HepG2 (cell line): ENCODE data around the gene IFT80. TPM values are rescaled to one million over a fixed set of nuclear protein-coding genes. Genes with fewer than 3 reads are reported as not detected.

Experiments used
- AHR ChIP-seq: IDR thresholded peaks from 2 replicates; pipeline ENCODE4 v1.6.1; 2018; ENCODE audit warnings: missing genetic modification reagents, missing compliant biosample characterization
- CBFB ChIP-seq: sonication (generic); formaldehyde crosslinking; IDR thresholded peaks from 2 replicates; pipeline ENCODE4 v1.4.0; 2020; ENCODE audit warnings: missing genetic modification reagents
- FLYWCH1 ChIP-seq: sonication (generic); formaldehyde crosslinking; IDR thresholded peaks from 2 replicates; pipeline ENCODE4 v1.8.1; 2023; ENCODE audit warnings: mild to moderate bottlenecking, missing genetic modification reagents
- FOXO1 ChIP-seq: sonication (generic); formaldehyde crosslinking; IDR thresholded peaks from 2 replicates; pipeline ENCODE4 v1.4.0; 2020; ENCODE audit warnings: missing genetic modification reagents
- MAZ ChIP-seq, 2 experiments: sonication (generic) in 1 of 2; formaldehyde crosslinking in 1 of 2; IDR thresholded peaks; 2 replicates each; pipeline versions ENCODE4 v1.5.0 to v1.6.1; 2012 to 2020; ENCODE audit warnings: low read depth in 2 of 2, mild to moderate bottlenecking in 2 of 2, borderline replicate concordance in 1 of 2, improper control_type of control experiment in 1 of 2, low read length in 1 of 2, missing genetic modification reagents in 1 of 2, moderate library complexity in 1 of 2
- MBD4 ChIP-seq: IDR thresholded peaks from 2 replicates; pipeline ENCODE4 v1.6.1; 2012; ENCODE audit warnings: low read length, inconsistent platforms, borderline replicate concordance
- MLLT10 ChIP-seq: sonication (generic); formaldehyde crosslinking; IDR thresholded peaks from 2 replicates; pipeline ENCODE4 v1.4.0; 2020; ENCODE audit warnings: missing genetic modification reagents
- NRL ChIP-seq: sonication (generic); formaldehyde crosslinking; IDR thresholded peaks from 2 replicates; pipeline ENCODE4 v1.5.0; 2020; ENCODE audit warnings: missing genetic modification reagents, mild to moderate bottlenecking, moderate library complexity, borderline replicate concordance
- PTBP1 ChIP-seq: fragments of 200-400 bp; formaldehyde crosslinking; IDR thresholded peaks from 2 replicates; pipeline ENCODE4 v1.6.1; 2018; ENCODE audit warnings: low read length, low read depth; ENCODE audit not compliant: poor library complexity, severe bottlenecking
- RELA ChIP-seq: sonication (generic); formaldehyde crosslinking; IDR thresholded peaks from 2 replicates; pipeline ENCODE4 v1.4.0; 2020; ENCODE audit warnings: missing genetic modification reagents
- SP2 ChIP-seq: sonication (generic); formaldehyde crosslinking; IDR thresholded peaks from 2 replicates; pipeline ENCODE4 v1.5.1; 2020; ENCODE audit warnings: mild to moderate bottlenecking, missing genetic modification reagents
- TBX2 ChIP-seq: sonication (generic); formaldehyde crosslinking; IDR thresholded peaks from 2 replicates; pipeline ENCODE4 v1.5.0; 2020; ENCODE audit warnings: missing genetic modification reagents, mild to moderate bottlenecking, borderline replicate concordance
- ZBTB20 ChIP-seq: sonication (generic); formaldehyde crosslinking; IDR thresholded peaks from 2 replicates; pipeline ENCODE4 v1.8.1; 2023; ENCODE audit warnings: missing genetic modification reagents, low read depth, mild to moderate bottlenecking, borderline replicate concordance
- ZKSCAN5 ChIP-seq: sonication (generic); formaldehyde crosslinking; IDR thresholded peaks from 2 replicates; pipeline ENCODE4 v1.5.1; 2020; ENCODE audit warnings: mild to moderate bottlenecking, missing genetic modification reagents
- ZNF225 ChIP-seq: sonication (generic); formaldehyde crosslinking; IDR thresholded peaks from 2 replicates; pipeline ENCODE4 v1.4.0; 2020; ENCODE audit warnings: mild to moderate bottlenecking, missing genetic modification reagents
- ZNF296 ChIP-seq: sonication (generic); formaldehyde crosslinking; conservative IDR thresholded peaks from 2 replicates; pipeline ENCODE4 v1.5.0; 2020; ENCODE audit warnings: mild to moderate bottlenecking, missing genetic modification reagents
- ZNF34 ChIP-seq: sonication (generic); formaldehyde crosslinking; IDR thresholded peaks from 2 replicates; pipeline ENCODE4 v1.4.0; 2020; ENCODE audit warnings: mild to moderate bottlenecking, missing genetic modification reagents, borderline replicate concordance
- ZSCAN20 ChIP-seq: sonication (generic); formaldehyde crosslinking; IDR thresholded peaks from 2 replicates; pipeline ENCODE4 v1.4.0; 2020; ENCODE audit warnings: missing genetic modification reagents, mild to moderate bottlenecking, borderline replicate concordance
- polyA plus RNA-seq, 8 experiments: library from polyadenylated mRNA; depleted of rRNA in 3 of 8; stranded (reverse) in 7 of 8; unstranded in 1 of 8; fragments of >200 nt; fragmentation: Illumina TruSeq in 4 of 8; extraction: Trizol in 4 of 8; gene quantifications; 2 replicates each; pipeline versions ENCODE4 v1.2.1 to v1.2.3, GENCODE V29; 2011 to 2016; ENCODE audit warnings: low read depth in 4 of 8, missing spikeins in 1 of 8, mixed read lengths in 1 of 8; ENCODE audit not compliant: insufficient read depth in 1 of 8
- total RNA-seq, 5 experiments: library from RNA; depleted of rRNA; stranded (reverse); fragments of >200 nt; fragmentation: Illumina TruSeq; extraction: Trizol; gene quantifications; 2 replicates each; pipeline ENCODE4 v1.2.3, GENCODE V29; 2016; ENCODE audit warnings: low read depth in 1 of 5
- TF ChIP-seq, protein P1 (sequence below): sonication (generic); formaldehyde crosslinking; IDR thresholded peaks from 2 replicates; pipeline ENCODE4 v1.4.0; 2020; ENCODE audit warnings: missing genetic modification reagents
- TF ChIP-seq, protein P2 (sequence below): sonication (generic); formaldehyde crosslinking; IDR thresholded peaks from 2 replicates; pipeline ENCODE4 v1.4.0; 2020; ENCODE audit warnings: mild to moderate bottlenecking, missing genetic modification reagents
- TF ChIP-seq, protein P3 (sequence below): sonication (generic); formaldehyde crosslinking; IDR thresholded peaks from 2 replicates; pipeline ENCODE4 v1.5.0; 2020; ENCODE audit warnings: missing genetic modification reagents

Gene IFT80
- total and polyA plus RNA-seq, 2 of the 13 experiments (the other 11 are each of a cell fraction or from before 2014, with no cell fraction given): 11.4 to 15.7 TPM

GRCh38 chr3:160399125-160400029, at the start of gene IFT80, which contains the start of gene SMC4 (continued):
- TF ChIP-seq TBX2 (CRISPR knock-in tag) (no peak), NRL (CRISPR knock-in tag) (no peak), AHR (CRISPR knock-in tag) (no peak), MAZ (IDR thresholded peaks at IDR 0.05; ENCODE audit: borderline replicate concordance, low read depth, low read length) (no peak), MAZ (CRISPR knock-in tag; IDR thresholded peaks at IDR 0.05; ENCODE audit: low read depth) (no peak), MBD4 (0 out of 2 replicates have a peak, but pooled peaks have one; percentile 54), MLLT10 (CRISPR knock-in tag) (no peak), ZSCAN20 (CRISPR knock-in tag) (peak; percentile 47; the same call in 1 of the 2 replicates), FOXO1 (CRISPR knock-in tag) (no peak), ZKSCAN5 (no peak), RELA (no peak), ZNF296 (CRISPR knock-in tag) (no peak), FLYWCH1 (CRISPR knock-in tag) (peak; percentile 28; the same call in 1 of the 2 replicates), ZBTB20 (CRISPR knock-in tag) (no peak; the same call in 1 of the 2 replicates), ZNF225 (no peak), PTBP1 (no peak), SP2 (CRISPR knock-in tag) (no peak), CBFB (CRISPR knock-in tag) (no peak), ZNF34 (CRISPR knock-in tag) (no peak)
- TF ChIP-seq, protein P1, sequence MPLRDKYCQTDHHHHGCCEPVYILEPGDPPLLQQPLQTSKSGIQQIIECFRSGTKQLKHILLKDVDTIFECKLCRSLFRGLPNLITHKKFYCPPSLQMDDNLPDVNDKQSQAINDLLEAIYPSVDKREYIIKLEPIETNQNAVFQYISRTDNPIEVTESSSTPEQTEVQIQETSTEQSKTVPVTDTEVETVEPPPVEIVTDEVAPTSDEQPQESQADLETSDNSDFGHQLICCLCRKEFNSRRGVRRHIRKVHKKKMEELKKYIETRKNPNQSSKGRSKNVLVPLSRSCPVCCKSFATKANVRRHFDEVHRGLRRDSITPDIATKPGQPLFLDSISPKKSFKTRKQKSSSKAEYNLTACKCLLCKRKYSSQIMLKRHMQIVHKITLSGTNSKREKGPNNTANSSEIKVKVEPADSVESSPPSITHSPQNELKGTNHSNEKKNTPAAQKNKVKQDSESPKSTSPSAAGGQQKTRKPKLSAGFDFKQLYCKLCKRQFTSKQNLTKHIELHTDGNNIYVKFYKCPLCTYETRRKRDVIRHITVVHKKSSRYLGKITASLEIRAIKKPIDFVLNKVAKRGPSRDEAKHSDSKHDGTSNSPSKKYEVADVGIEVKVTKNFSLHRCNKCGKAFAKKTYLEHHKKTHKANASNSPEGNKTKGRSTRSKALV: peak; percentile 7; the same call in 1 of the 2 replicates
- TF ChIP-seq, protein P2, sequence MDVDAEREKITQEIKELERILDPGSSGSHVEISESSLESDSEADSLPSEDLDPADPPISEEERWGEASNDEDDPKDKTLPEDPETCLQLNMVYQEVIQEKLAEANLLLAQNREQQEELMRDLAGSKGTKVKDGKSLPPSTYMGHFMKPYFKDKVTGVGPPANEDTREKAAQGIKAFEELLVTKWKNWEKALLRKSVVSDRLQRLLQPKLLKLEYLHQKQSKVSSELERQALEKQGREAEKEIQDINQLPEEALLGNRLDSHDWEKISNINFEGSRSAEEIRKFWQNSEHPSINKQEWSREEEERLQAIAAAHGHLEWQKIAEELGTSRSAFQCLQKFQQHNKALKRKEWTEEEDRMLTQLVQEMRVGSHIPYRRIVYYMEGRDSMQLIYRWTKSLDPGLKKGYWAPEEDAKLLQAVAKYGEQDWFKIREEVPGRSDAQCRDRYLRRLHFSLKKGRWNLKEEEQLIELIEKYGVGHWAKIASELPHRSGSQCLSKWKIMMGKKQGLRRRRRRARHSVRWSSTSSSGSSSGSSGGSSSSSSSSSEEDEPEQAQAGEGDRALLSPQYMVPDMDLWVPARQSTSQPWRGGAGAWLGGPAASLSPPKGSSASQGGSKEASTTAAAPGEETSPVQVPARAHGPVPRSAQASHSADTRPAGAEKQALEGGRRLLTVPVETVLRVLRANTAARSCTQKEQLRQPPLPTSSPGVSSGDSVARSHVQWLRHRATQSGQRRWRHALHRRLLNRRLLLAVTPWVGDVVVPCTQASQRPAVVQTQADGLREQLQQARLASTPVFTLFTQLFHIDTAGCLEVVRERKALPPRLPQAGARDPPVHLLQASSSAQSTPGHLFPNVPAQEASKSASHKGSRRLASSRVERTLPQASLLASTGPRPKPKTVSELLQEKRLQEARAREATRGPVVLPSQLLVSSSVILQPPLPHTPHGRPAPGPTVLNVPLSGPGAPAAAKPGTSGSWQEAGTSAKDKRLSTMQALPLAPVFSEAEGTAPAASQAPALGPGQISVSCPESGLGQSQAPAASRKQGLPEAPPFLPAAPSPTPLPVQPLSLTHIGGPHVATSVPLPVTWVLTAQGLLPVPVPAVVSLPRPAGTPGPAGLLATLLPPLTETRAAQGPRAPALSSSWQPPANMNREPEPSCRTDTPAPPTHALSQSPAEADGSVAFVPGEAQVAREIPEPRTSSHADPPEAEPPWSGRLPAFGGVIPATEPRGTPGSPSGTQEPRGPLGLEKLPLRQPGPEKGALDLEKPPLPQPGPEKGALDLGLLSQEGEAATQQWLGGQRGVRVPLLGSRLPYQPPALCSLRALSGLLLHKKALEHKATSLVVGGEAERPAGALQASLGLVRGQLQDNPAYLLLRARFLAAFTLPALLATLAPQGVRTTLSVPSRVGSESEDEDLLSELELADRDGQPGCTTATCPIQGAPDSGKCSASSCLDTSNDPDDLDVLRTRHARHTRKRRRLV (CRISPR knock-in tag): no peak; the same call in 1 of the 2 replicates
- TF ChIP-seq, protein P3, sequence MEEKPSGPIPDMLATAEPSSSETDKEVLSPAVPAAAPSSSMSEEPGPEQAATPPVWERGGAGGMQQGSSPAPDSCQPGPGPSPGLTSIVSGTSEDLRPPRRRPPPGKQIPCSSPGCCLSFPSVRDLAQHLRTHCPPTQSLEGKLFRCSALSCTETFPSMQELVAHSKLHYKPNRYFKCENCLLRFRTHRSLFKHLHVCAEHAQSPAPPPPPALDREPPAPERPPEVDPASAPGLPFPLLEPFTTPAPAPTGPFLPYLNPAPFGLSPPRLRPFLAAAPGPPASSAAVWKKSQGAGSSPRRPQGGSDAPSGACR (CRISPR knock-in tag): no peak
